ENCODE data around the gene PIP5K1B.

Gene PIP5K1B

GRCh38 chr9:68706363-68707201 is 1.5 kb downstream of the PIP5K1B start:
- peak; percentile 21 for DNase-seq
- H3K4me1 ChIP-seq (ENCODE audit: low read length) = peaks cover 36% of the 10 kb centered on the region
- peak overlapping the region; percentile 81 for H3K4me3 ChIP-seq (ENCODE audit: low read length)
- H4K20me1 ChIP-seq (ENCODE audit: insufficient read depth, low read length) = no peaks in the 10 kb centered on the region
- peak overlapping the region; percentile 68 for H3K9ac ChIP-seq (ENCODE audit: low read length)
- peak overlapping the region; percentile 89 for H3K4me2 ChIP-seq (ENCODE audit: low read depth, low read length)
- peaks cover 56% of the 10 kb centered on the region for H3K79me2 ChIP-seq (ENCODE audit: low read length)
- H3K27me3 ChIP-seq (replicated peaks; ENCODE audit: insufficient read depth, low read length) = no peaks in the 10 kb centered on the region
- TF ChIP-seq EZH2phosphoT487 (IDR thresholded peaks at IDR 0.05; ENCODE audit: low read length) (no peak), EZH2 (optimal IDR thresholded peaks at IDR 0.05; ENCODE audit: low read depth, low read length) (no peak), CTCF (IDR thresholded peaks at IDR 0.05; ENCODE audit: low read length) (no peak)
- H3F3A ChIP-seq (ENCODE audit: insufficient read depth, low read length) = peaks cover 15% of the 10 kb centered on the region
- H2AFZ ChIP-seq (ENCODE audit: low read length) = peak overlapping the region; percentile 81; the same call in 1 of the 2 replicates
- no peaks in the 10 kb centered on the region for H3K9me2 ChIP-seq (replicated peaks; ENCODE audit: insufficient read depth, low read length)
- peak overlapping the region; percentile 3; the same call in 1 of the 2 replicates for H3K27ac ChIP-seq (ENCODE audit: low read length)
- H3K36me3 ChIP-seq (replicated peaks; ENCODE audit: insufficient read depth, low read length) = no peaks in the 10 kb centered on the region
- no peaks in the 10 kb centered on the region for H3K9me3 ChIP-seq (replicated peaks; ENCODE audit: insufficient read depth, low read length)

GRCh38 chr9:68707801-68708488 is 2.9 kb downstream of the PIP5K1B start:
- H4K20me1 ChIP-seq (ENCODE audit: insufficient read depth, low read length) = no peaks in the 10 kb centered on the region
- peaks cover 36% of the 10 kb centered on the region for H3K4me1 ChIP-seq (ENCODE audit: low read length)
- H3K9ac ChIP-seq (ENCODE audit: low read length) = no peak overlapping the region
- H3K27me3 ChIP-seq (replicated peaks; ENCODE audit: insufficient read depth, low read length) = no peaks in the 10 kb centered on the region
- no peak for DNase-seq
- no peak for TF ChIP-seq EZH2phosphoT487 (IDR thresholded peaks at IDR 0.05; ENCODE audit: low read length)
- no peak for TF ChIP-seq EZH2 (optimal IDR thresholded peaks at IDR 0.05; ENCODE audit: low read depth, low read length)
- no peak for TF ChIP-seq CTCF (IDR thresholded peaks at IDR 0.05; ENCODE audit: low read length)
- peak overlapping the region; percentile 8; the same call in 1 of the 2 replicates for H3K27ac ChIP-seq (ENCODE audit: low read length)
- H3K4me3 ChIP-seq (ENCODE audit: low read length) = peak overlapping the region; percentile 4; the same call in 1 of the 2 replicates
- H3K79me2 ChIP-seq (ENCODE audit: low read length) = peaks cover 69% of the 10 kb centered on the region
- no peak overlapping the region for H2AFZ ChIP-seq (ENCODE audit: low read length)
- H3K9me3 ChIP-seq (replicated peaks; ENCODE audit: insufficient read depth, low read length) = no peaks in the 10 kb centered on the region
- H3K36me3 ChIP-seq (replicated peaks; ENCODE audit: insufficient read depth, low read length) = no peaks in the 10 kb centered on the region
- no peaks in the 10 kb centered on the region for H3K9me2 ChIP-seq (replicated peaks; ENCODE audit: insufficient read depth, low read length)
- peaks cover 15% of the 10 kb centered on the region for H3F3A ChIP-seq (ENCODE audit: insufficient read depth, low read length)
- peak overlapping the region; percentile 89 for H3K4me2 ChIP-seq (ENCODE audit: low read depth, low read length)

GRCh38 chr9:68708513-68708912 is 3.5 kb downstream of the PIP5K1B start:
- H3K4me2 ChIP-seq (ENCODE audit: low read depth, low read length) = peak overlapping the region; percentile 89
- H3F3A ChIP-seq (ENCODE audit: insufficient read depth, low read length) = peaks cover 15% of the 10 kb centered on the region
- peaks cover 69% of the 10 kb centered on the region for H3K79me2 ChIP-seq (ENCODE audit: low read length)
- no peak for DNase-seq
- H3K36me3 ChIP-seq (replicated peaks; ENCODE audit: insufficient read depth, low read length) = no peaks in the 10 kb centered on the region
- H3K27ac ChIP-seq (ENCODE audit: low read length) = peak overlapping the region; percentile 8; the same call in 1 of the 2 replicates
- H3K27me3 ChIP-seq (replicated peaks; ENCODE audit: insufficient read depth, low read length) = no peaks in the 10 kb centered on the region
- peaks cover 36% of the 10 kb centered on the region for H3K4me1 ChIP-seq (ENCODE audit: low read length)
- H4K20me1 ChIP-seq (ENCODE audit: insufficient read depth, low read length) = no peaks in the 10 kb centered on the region
- H3K9me2 ChIP-seq (replicated peaks; ENCODE audit: insufficient read depth, low read length) = no peaks in the 10 kb centered on the region
- TF ChIP-seq EZH2 (optimal IDR thresholded peaks at IDR 0.05; ENCODE audit: low read depth, low read length) (no peak), CTCF (IDR thresholded peaks at IDR 0.05; ENCODE audit: low read length) (no peak), EZH2phosphoT487 (IDR thresholded peaks at IDR 0.05; ENCODE audit: low read length) (no peak)
- no peak overlapping the region for H3K9ac ChIP-seq (ENCODE audit: low read length)
- peak overlapping the region; percentile 4; the same call in 1 of the 2 replicates for H3K4me3 ChIP-seq (ENCODE audit: low read length)
- no peak overlapping the region for H2AFZ ChIP-seq (ENCODE audit: low read length)
- no peaks in the 10 kb centered on the region for H3K9me3 ChIP-seq (replicated peaks; ENCODE audit: insufficient read depth, low read length)

All from MM.1S (cell line).